ENCODE results near the gene ZMYND11. TPM values are rescaled to one million over a fixed set of nuclear protein-coding genes. Genes with fewer than 3 reads are reported as not detected.

The ZMYND11 gene
- total RNA-seq, 4 donors from 2014 or later: 127 to 179 (median 154) TPM

- no peak overlapping the region for H3K4me3 ChIP-seq (replicated peaks in 1 of 3)
- TF ChIP-seq POLR2A (IDR thresholded peaks at IDR 0.05): no peak
- WGBS, 2 donors: 94 to 95% methylated on average over 7 of the region's 7 CpGs
- H3K27me3 ChIP-seq: no peaks in the 10 kb centered on the region
- no peaks in the 10 kb centered on the region for H3K4me1 ChIP-seq
- H3K27ac ChIP-seq: no peak overlapping the region
- H3K9me3 ChIP-seq: no peaks in the 10 kb centered on the region
- H3K36me3 ChIP-seq: peaks cover 31 to 52% of the 10 kb centered on the region in 2 donors
- intact Hi-C loops (cut with DNase I): no loop called here
- DNase-seq: no peak
Observed at GRCh38 chr10:244227-244626, 109.0 kb downstream of the ZMYND11 start.

- H3K36me3 ChIP-seq: peaks cover 41 to 62% of the 10 kb centered on the region in 2 donors
- 95 to 96% methylated on average over 9 of the region's 9 CpGs for WGBS, 2 donors
- H3K4me3 ChIP-seq (replicated peaks in 1 of 3): no peak overlapping the region
- intact Hi-C loops (cut with DNase I): no loop called here
- no peak for DNase-seq
- no peaks in the 10 kb centered on the region for H3K4me1 ChIP-seq
- no peaks in the 10 kb centered on the region for H3K27me3 ChIP-seq
- no peaks in the 10 kb centered on the region for H3K9me3 ChIP-seq
- TF ChIP-seq POLR2A (IDR thresholded peaks at IDR 0.05) (no peak), CTCF (IDR thresholded peaks at IDR 0.05) (no peak)
- no peak overlapping the region for H3K27ac ChIP-seq
Observed at GRCh38 chr10:246431-246830, 111.2 kb downstream of the ZMYND11 start.

GRCh38 chr10:247480-247879, 112.2 kb downstream of the ZMYND11 start:
- 94 to 96% methylated on average over 4 of the region's 4 CpGs for WGBS, 2 donors
- Histone ChIP-seq H3K4me3 (replicated peaks in 1 of 3) (no peak overlapping the region), H3K9me3 (no peaks in the 10 kb centered on the region), H3K4me1 (no peaks in the 10 kb centered on the region), H3K27ac (no peak overlapping the region), H3K36me3 (peaks cover 49 to 62% of the 10 kb centered on the region in 2 donors), H3K27me3 (no peaks in the 10 kb centered on the region)
- TF ChIP-seq POLR2A (IDR thresholded peaks at IDR 0.05) (no peak), CTCF (IDR thresholded peaks at IDR 0.05) (no peak)
- intact Hi-C loops (cut with DNase I): no loop called here
- no peak for DNase-seq

- 85 to 87% methylated on average over 15 of the region's 15 CpGs for WGBS, 2 donors
- TF ChIP-seq CTCF (IDR thresholded peaks at IDR 0.05) (no peak), POLR2A (IDR thresholded peaks at IDR 0.05) (no peak)
- no peaks in the 10 kb centered on the region for H3K4me1 ChIP-seq
- peaks cover 49 to 65% of the 10 kb centered on the region in 2 donors for H3K36me3 ChIP-seq
- no peak overlapping the region for H3K4me3 ChIP-seq (replicated peaks in 1 of 3)
- no peak overlapping the region for H3K27ac ChIP-seq
- no peak for DNase-seq
- no peaks in the 10 kb centered on the region for H3K27me3 ChIP-seq
- intact Hi-C loops (cut with DNase I): no loop called here
- H3K9me3 ChIP-seq: no peaks in the 10 kb centered on the region
Observed at GRCh38 chr10:248307-248706, 113.1 kb downstream of the ZMYND11 start.

GRCh38 chr10:251982-252582, 116.8 kb downstream of the ZMYND11 start:
- no peak for DNase-seq
- intact Hi-C loops (cut with DNase I): no loop called here
- no peak for TF ChIP-seq POLR2A (IDR thresholded peaks at IDR 0.05)
- TF ChIP-seq CTCF (IDR thresholded peaks at IDR 0.05): no peak
- peaks cover 45 to 61% of the 10 kb centered on the region in 2 donors for H3K36me3 ChIP-seq
- no peaks in the 10 kb centered on the region for H3K4me1 ChIP-seq
- no peak overlapping the region for H3K4me3 ChIP-seq (replicated peaks in 1 of 3)
- no peaks in the 10 kb centered on the region for H3K9me3 ChIP-seq
- H3K27ac ChIP-seq: no peak overlapping the region
- 95% methylated on average over 13 of the region's 13 CpGs for WGBS, 2 donors
- H3K27me3 ChIP-seq: no peaks in the 10 kb centered on the region
